Peyer's patch (tissue), 4 donors: ENCODE data around the gene CD59.

Experiments
- POLR2A ChIP-seq, 2 donors: fragments of 450-650 bp; IDR thresholded peaks; one replicate each; pipeline ENCODE4 v1.5.1; 2017; ENCODE audit warnings: antibody characterized with exemption in 2 of 2, mild to moderate bottlenecking in 2 of 2, moderate library complexity in 2 of 2
- TF ChIP-seq, protein P1 (sequence below), 6 experiments: fragments of 450-650 bp in 4 of 6; fragments of 200-600 bp in 2 of 6; sonication (generic) in 1 of 6; IDR thresholded peaks; one replicate each; pipeline ENCODE4 v1.5.1; 2017 to 2019; ENCODE audit warnings: antibody characterized with exemption in 6 of 6, mild to moderate bottlenecking in 3 of 6, moderate library complexity in 1 of 6

DNA sequence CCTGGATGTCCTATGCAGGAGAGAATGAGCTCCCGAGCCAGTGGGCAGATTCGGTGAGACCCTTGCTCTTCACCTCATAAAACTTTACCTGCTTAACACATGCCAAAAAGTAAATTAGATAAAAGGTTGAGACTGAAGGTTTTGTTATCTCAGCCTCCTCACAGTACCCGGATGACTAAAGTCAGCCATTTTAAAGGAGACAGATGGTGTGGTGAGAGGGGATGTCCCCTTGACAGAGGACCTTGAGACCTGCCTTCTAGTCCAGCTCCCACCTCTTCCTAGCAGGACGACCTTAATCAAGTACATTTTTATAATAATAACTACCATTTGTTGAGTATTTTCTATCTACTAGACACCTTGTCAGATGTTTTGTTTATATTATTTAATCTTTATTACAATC lies 75.3 kb downstream of the CD59 start:
- TF ChIP-seq, protein P1, sequence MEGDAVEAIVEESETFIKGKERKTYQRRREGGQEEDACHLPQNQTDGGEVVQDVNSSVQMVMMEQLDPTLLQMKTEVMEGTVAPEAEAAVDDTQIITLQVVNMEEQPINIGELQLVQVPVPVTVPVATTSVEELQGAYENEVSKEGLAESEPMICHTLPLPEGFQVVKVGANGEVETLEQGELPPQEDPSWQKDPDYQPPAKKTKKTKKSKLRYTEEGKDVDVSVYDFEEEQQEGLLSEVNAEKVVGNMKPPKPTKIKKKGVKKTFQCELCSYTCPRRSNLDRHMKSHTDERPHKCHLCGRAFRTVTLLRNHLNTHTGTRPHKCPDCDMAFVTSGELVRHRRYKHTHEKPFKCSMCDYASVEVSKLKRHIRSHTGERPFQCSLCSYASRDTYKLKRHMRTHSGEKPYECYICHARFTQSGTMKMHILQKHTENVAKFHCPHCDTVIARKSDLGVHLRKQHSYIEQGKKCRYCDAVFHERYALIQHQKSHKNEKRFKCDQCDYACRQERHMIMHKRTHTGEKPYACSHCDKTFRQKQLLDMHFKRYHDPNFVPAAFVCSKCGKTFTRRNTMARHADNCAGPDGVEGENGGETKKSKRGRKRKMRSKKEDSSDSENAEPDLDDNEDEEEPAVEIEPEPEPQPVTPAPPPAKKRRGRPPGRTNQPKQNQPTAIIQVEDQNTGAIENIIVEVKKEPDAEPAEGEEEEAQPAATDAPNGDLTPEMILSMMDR (IDR thresholded peaks at IDR 0.05), result no peak
- TF ChIP-seq POLR2A (IDR thresholded peaks at IDR 0.05), result no peak
